DMS53 treated with DMSO at 0.1 percent for 48 hours (cell line): ENCODE data around the gene LRP11.
"Not testable (repeated sequence)": the region's sequence is repeated elsewhere in the genome, so short reads cannot be mapped to it uniquely, and the experiment has no call there.

Source experiments
- DNase-seq: peaks from one replicate; lab custom pipeline; 2025; ENCODE audit not compliant: unreplicated experiment; lab: John Stamatoyannopoulos, UW

LRP11 gene

GRCh38 chr6:149863698-149864577 lies at the start of gene LRP11:
Gene LRP11 (minus strand): TSS chr6:149864359. CDS start chr6:149864020, 339 bp downstream.
- peak; percentile 61 for DNase-seq

GRCh38 chr6:149913540-149914240 lies 49.5 kb upstream of the LRP11 start:
- no peak for DNase-seq

- DNase-seq: no peak
Measured at GRCh38 chr6:149913085-149913484, 48.9 kb upstream of the LRP11 start.

- not testable (repeated sequence) for DNase-seq
Measured at GRCh38 chr6:149912680-149913079, 48.5 kb upstream of the LRP11 start.

- no peak for DNase-seq
Measured at GRCh38 chr6:149910721-149911151, 46.6 kb upstream of the LRP11 start.

GRCh38 chr6:149909701-149910470 lies 45.7 kb upstream of the LRP11 start:
- DNase-seq: no peak

GRCh38 chr6:149908480-149908879 lies 44.3 kb upstream of the LRP11 start:
- DNase-seq: not testable (repeated sequence)

GRCh38 chr6:149907317-149907716 lies 43.2 kb upstream of the LRP11 start:
- DNase-seq: no peak

- no peak for DNase-seq
Measured at GRCh38 chr6:149906405-149906804, 42.2 kb upstream of the LRP11 start.

GRCh38 chr6:149905911-149906371 lies 41.8 kb upstream of the LRP11 start:
- no peak for DNase-seq

- DNase-seq: no peak
Measured at GRCh38 chr6:149905371-149905910, 41.3 kb upstream of the LRP11 start.

GRCh38 chr6:149904661-149905370 lies 40.7 kb upstream of the LRP11 start:
- DNase-seq: no peak

- DNase-seq: peak; percentile 42
Measured at GRCh38 chr6:149903938-149904611, 39.9 kb upstream of the LRP11 start.

GRCh38 chr6:149901444-149902140 lies 37.4 kb upstream of the LRP11 start:
- no peak for DNase-seq

GRCh38 chr6:149900620-149901443 lies 36.7 kb upstream of the LRP11 start:
- DNase-seq: no peak

- no peak for DNase-seq
Measured at GRCh38 chr6:149899926-149900619, 35.9 kb upstream of the LRP11 start.

- DNase-seq: no peak
Measured at GRCh38 chr6:149899486-149899885, 35.3 kb upstream of the LRP11 start.

- no peak for DNase-seq
Measured at GRCh38 chr6:149898966-149899365, 34.8 kb upstream of the LRP11 start.
